Measurements from ENCODE around the gene KIF19.

DNA sequence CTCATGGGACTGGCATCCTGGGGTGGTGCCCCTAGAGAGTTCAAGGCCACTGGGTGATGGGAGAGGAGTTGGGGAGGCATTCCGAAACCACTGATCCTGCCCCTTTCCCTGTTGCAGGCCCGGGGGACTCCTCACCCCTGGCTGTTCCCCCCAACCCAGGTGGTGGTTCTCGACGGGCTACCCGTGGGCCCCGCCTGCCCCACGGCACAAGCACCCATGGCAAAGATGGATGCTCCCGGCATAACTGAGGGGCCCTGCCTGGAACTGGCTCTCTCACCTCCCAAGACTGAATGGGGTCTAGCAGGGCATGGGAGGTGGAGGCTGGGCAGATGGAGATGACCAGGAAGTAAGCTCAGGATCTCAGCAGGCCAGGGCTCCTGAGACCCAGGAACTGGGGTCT, 29.0 kb downstream of the KIF19 start:
- TF ChIP-seq, protein P1, sequence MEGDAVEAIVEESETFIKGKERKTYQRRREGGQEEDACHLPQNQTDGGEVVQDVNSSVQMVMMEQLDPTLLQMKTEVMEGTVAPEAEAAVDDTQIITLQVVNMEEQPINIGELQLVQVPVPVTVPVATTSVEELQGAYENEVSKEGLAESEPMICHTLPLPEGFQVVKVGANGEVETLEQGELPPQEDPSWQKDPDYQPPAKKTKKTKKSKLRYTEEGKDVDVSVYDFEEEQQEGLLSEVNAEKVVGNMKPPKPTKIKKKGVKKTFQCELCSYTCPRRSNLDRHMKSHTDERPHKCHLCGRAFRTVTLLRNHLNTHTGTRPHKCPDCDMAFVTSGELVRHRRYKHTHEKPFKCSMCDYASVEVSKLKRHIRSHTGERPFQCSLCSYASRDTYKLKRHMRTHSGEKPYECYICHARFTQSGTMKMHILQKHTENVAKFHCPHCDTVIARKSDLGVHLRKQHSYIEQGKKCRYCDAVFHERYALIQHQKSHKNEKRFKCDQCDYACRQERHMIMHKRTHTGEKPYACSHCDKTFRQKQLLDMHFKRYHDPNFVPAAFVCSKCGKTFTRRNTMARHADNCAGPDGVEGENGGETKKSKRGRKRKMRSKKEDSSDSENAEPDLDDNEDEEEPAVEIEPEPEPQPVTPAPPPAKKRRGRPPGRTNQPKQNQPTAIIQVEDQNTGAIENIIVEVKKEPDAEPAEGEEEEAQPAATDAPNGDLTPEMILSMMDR (IDR thresholded peaks at IDR 0.05; ENCODE audit: control extremely low read depth in 1 of 3, insufficient read depth in 1 of 3, low read depth in 1 of 3, low read length in 3 of 3), result no peak
- TF ChIP-seq POLR2AphosphoS5 (IDR thresholded peaks at IDR 0.05; ENCODE audit: low read depth, low read length) (no peak), RFX5 (IDR thresholded peaks at IDR 0.05; ENCODE audit: borderline replicate concordance, low read depth, low read length) (no peak), HDAC6 (IDR thresholded peaks at IDR 0.05; ENCODE audit: low read depth, low read length) (no peak), CHD2 (IDR thresholded peaks at IDR 0.05; ENCODE audit: low read length) (no peak), RXRA (IDR thresholded peaks at IDR 0.05; ENCODE audit: insufficient read depth, low read depth, low read length) (no peak), CREB1 (IDR thresholded peaks at IDR 0.05) (no peak)

All from H1 (cell line).